Loucy (cell line): Measurements from ENCODE around the gene TMED1.

ENCODE experiments used
- H2AFZ ChIP-seq: fragments of 200-600 bp; sonication (generic); 2 replicates; pipeline ENCODE4 v1.6.0; 2016; ENCODE audit warnings: antibody characterized with exemption, mild to moderate bottlenecking, low read length, moderate library complexity
- H3F3A ChIP-seq: fragments of 200-600 bp; 2 replicates; pipeline ENCODE4 v1.6.0; 2016; ENCODE audit warnings: antibody characterized with exemption, low read depth, mild to moderate bottlenecking
- H3K27me3 ChIP-seq: fragments of 200-600 bp; sonication (generic); 2 replicates; pipeline ENCODE4 v1.6.1; 2014; ENCODE audit warnings: low read length, mild to moderate bottlenecking; ENCODE audit not compliant: insufficient read depth, poor library complexity, severe bottlenecking
- H3K36me3 ChIP-seq: fragments of 200-600 bp; sonication (generic); 2 replicates; pipeline ENCODE4 v1.6.1; 2016; ENCODE audit warnings: low read length; ENCODE audit not compliant: insufficient read depth
- H3K4me1 ChIP-seq: fragments of 200-600 bp; sonication (generic); 2 replicates; pipeline ENCODE4 v1.5.1; 2014; ENCODE audit warnings: low read length, mild to moderate bottlenecking; ENCODE audit not compliant: insufficient read depth, poor library complexity, severe bottlenecking
- H3K4me2 ChIP-seq: fragments of 200-600 bp; sonication (generic); 2 replicates; pipeline ENCODE4 v1.6.0; 2014; ENCODE audit warnings: antibody characterized with exemption, low read length, low read depth, mild to moderate bottlenecking; ENCODE audit not compliant: poor library complexity, severe bottlenecking
- H3K4me3 ChIP-seq: fragments of 200-600 bp; sonication (generic); 2 replicates; pipeline ENCODE4 v1.5.1; 2014; ENCODE audit warnings: low read length, mild to moderate bottlenecking, mixed read lengths; ENCODE audit not compliant: poor library complexity, severe bottlenecking
- H3K79me2 ChIP-seq: fragments of 200-600 bp; sonication (generic); 2 replicates; pipeline ENCODE4 v1.6.1; 2014; ENCODE audit warnings: low read length; ENCODE audit not compliant: insufficient read depth
- H3K9ac ChIP-seq: fragments of 200-600 bp; sonication (generic); 2 replicates; pipeline ENCODE4 v1.6.0; 2014; ENCODE audit warnings: mild to moderate bottlenecking, low read depth, low read length, moderate library complexity; ENCODE audit not compliant: poor library complexity, severe bottlenecking
- H3K9me2 ChIP-seq: fragments of 200-600 bp; sonication (generic); replicated peaks from 2 replicates; pipeline ENCODE4 v1.6.1; 2016; ENCODE audit warnings: low read depth, low read length, mixed read lengths
- H3K9me3 ChIP-seq: fragments of 200-600 bp; sonication (generic); 2 replicates; pipeline ENCODE4 v1.6.1; 2014; ENCODE audit warnings: mild to moderate bottlenecking, antibody characterized with exemption, low read length, low read depth; ENCODE audit not compliant: insufficient read depth
- H4K20me1 ChIP-seq: fragments of 200-600 bp; sonication (generic); 2 replicates; pipeline ENCODE4 v1.6.0; 2014; ENCODE audit warnings: antibody characterized with exemption, low read length, mild to moderate bottlenecking; ENCODE audit not compliant: insufficient read depth, poor library complexity, severe bottlenecking
- EZH2phosphoT487 ChIP-seq: fragments of 200-600 bp; IDR thresholded peaks from 2 replicates; pipeline ENCODE4 v1.6.1; 2018; ENCODE audit warnings: antibody characterized with exemption, mild to moderate bottlenecking, moderate library complexity, borderline replicate concordance
- TF ChIP-seq, protein P1 (sequence below): fragments of 200-600 bp; sonication (generic); conservative IDR thresholded peaks from 2 replicates; pipeline ENCODE4 v1.5.1; 2014; ENCODE audit warnings: mild to moderate bottlenecking, antibody characterized with exemption, low read length

TMED1 gene

DNA sequence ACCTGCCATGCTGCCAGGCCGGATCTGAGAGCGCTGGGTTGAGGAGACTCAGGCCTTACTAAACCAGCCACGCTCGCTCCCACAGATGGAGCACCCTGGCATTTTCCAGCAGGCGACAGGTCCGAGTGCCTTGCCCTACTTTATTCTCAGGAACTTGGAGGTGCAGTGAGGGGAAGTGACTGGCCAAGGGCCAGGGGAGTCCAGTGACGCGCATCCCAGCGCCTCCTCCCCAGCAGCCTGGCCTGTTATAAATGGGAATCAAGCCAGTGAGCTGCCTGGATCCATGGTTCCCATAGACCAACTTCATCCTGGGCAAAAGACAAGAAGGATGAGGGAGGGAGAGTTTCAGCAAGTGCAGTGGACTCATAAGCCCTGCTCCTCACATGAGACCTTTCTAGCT, 35.5 kb downstream of the TMED1 start:
- Histone ChIP-seq H4K20me1 (no peaks in the 10 kb centered on the region), H3F3A (no peaks in the 10 kb centered on the region), H3K9me2 (no peaks in the 10 kb centered on the region), H3K79me2 (no peaks in the 10 kb centered on the region), H3K9me3 (no peaks in the 10 kb centered on the region), H3K4me3 (no peak overlapping the region), H2AFZ (no peak overlapping the region), H3K27me3 (no peaks in the 10 kb centered on the region), H3K36me3 (peaks cover 88% of the 10 kb centered on the region; the same call in 1 of the 2 replicates), H3K4me1 (no peaks in the 10 kb centered on the region), H3K4me2 (no peak overlapping the region), H3K9ac (no peak overlapping the region)
- TF ChIP-seq, protein P1, sequence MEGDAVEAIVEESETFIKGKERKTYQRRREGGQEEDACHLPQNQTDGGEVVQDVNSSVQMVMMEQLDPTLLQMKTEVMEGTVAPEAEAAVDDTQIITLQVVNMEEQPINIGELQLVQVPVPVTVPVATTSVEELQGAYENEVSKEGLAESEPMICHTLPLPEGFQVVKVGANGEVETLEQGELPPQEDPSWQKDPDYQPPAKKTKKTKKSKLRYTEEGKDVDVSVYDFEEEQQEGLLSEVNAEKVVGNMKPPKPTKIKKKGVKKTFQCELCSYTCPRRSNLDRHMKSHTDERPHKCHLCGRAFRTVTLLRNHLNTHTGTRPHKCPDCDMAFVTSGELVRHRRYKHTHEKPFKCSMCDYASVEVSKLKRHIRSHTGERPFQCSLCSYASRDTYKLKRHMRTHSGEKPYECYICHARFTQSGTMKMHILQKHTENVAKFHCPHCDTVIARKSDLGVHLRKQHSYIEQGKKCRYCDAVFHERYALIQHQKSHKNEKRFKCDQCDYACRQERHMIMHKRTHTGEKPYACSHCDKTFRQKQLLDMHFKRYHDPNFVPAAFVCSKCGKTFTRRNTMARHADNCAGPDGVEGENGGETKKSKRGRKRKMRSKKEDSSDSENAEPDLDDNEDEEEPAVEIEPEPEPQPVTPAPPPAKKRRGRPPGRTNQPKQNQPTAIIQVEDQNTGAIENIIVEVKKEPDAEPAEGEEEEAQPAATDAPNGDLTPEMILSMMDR = no peak
- TF ChIP-seq EZH2phosphoT487 = no peak

DNA sequence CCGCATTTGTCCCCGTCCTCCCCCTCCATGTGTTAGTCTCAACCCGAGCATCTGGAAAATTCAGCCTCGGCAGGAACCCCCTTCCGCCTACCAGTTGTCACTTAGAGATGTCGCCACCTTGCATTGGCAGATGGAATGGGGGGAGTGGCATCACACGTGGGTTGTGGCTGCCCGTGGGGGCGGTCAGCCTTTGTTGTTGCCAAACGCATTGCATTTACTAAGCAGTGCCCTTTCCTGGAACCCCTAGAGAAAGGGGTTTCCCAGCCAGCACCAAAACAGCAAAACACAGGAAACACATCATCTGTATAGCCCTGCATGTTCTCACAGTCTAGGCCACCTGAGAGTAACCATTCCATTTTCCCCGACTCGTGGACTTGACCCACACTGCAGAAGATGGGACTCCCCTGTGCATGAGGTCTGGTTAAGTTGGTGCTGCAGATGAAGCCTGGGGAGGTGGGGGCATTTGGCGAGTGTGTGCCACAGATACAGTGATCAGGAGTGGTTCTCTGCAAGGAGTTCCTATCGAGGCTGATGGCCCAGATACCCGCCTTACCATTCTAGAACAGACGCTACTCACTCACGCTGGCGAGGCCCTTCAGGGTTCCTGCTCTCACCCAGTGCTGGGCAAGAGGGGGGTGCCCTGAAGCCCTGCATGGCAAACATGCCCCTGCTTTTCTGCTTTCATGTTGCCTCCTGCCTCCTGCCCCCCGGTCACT, 38.3 kb downstream of the TMED1 start:
- Histone ChIP-seq H3K27me3 (no peaks in the 10 kb centered on the region), H3K4me3 (no peak overlapping the region), H3F3A (no peaks in the 10 kb centered on the region), H3K36me3 (peaks cover 87% of the 10 kb centered on the region; the same call in 1 of the 2 replicates), H3K79me2 (no peaks in the 10 kb centered on the region), H3K9ac (no peak overlapping the region), H4K20me1 (no peaks in the 10 kb centered on the region), H2AFZ (no peak overlapping the region), H3K9me3 (no peaks in the 10 kb centered on the region), H3K9me2 (no peaks in the 10 kb centered on the region), H3K4me1 (no peaks in the 10 kb centered on the region), H3K4me2 (no peak overlapping the region)
- TF ChIP-seq, protein P1 = no peak
- TF ChIP-seq EZH2phosphoT487 = no peak

DNA sequence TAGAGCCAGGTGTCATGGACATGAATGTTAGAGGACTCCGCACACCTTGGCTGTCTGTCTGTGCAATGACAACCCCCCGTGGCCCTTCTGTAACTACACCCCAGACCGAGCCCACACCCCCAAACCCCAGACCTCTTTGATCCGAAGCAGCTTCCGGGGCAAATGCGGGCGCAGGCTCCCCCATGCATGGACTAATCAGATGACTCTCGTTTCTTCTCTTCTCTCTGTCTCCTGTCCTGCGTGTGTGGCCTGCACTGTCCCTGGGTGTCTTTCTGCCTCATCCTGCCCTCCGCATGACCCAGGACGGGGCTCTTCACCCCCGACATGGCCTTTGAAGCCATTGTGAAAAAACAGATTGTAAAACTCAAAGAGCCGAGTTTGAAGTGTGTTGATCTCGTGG, 38.9 kb downstream of the TMED1 start:
- Histone ChIP-seq H3F3A (no peaks in the 10 kb centered on the region), H3K79me2 (no peaks in the 10 kb centered on the region), H3K4me1 (no peaks in the 10 kb centered on the region), H4K20me1 (no peaks in the 10 kb centered on the region), H3K9me2 (no peaks in the 10 kb centered on the region), H2AFZ (no peak overlapping the region), H3K9ac (no peak overlapping the region), H3K4me2 (no peak overlapping the region), H3K36me3 (peaks cover 86% of the 10 kb centered on the region; the same call in 1 of the 2 replicates), H3K4me3 (no peak overlapping the region), H3K27me3 (no peaks in the 10 kb centered on the region), H3K9me3 (no peaks in the 10 kb centered on the region)
- TF ChIP-seq EZH2phosphoT487 = no peak
- TF ChIP-seq, protein P1 = no peak
